Vein endothelial cell (primary cell): ENCODE results near the gene COL4A4. TPM values are rescaled to one million over a fixed set of nuclear protein-coding genes. Genes with fewer than 3 reads are reported as not detected.

Experiments
- small RNA-seq: library from RNA; depleted of rRNA; stranded (forward); fragments of <200 nt; gene quantifications from one replicate; pipeline ENCODE3, GENCODE V24; 2012
- total RNA-seq: library from RNA; depleted of rRNA; stranded (reverse); fragments of >200 nt; gene quantifications from 2 replicates; pipeline ENCODE4 v1.2.3, GENCODE V29; 2012

COL4A4 gene
- total RNA-seq, result under 0.01 TPM in 1 of 2 replicates, not detected in the other

GRCh38 chr2:227163998-227164762 lies at the start of gene COL4A4, which contains the start of gene COL4A3:
Gene COL4A4 (minus strand): TSS chr2:227164205. CDS start chr2:227147483, 16,722 bp downstream.
Gene COL4A3 (plus strand): TSS chr2:227164624. CDS start chr2:227164727, 103 bp downstream.

Small RNA genes lying within 50 kb of the gene (small RNA-seq; reads per million reads assigned to genes)
- gene RF00554, result not detected

Other genes starting within 250 kb of the COL4A4 start
- gene COL4A3, start 419 bp upstream of the COL4A4 start, total RNA-seq, result not detected in 2 replicates
- gene MFF, start 161.0 kb upstream of the COL4A4 start, total RNA-seq, result 60.9 and 89.8 TPM in 2 replicates
- not detected in 2 replicates for gene TM4SF20, start 215.1 kb upstream of the COL4A4 start, total RNA-seq
- not detected in 2 replicates for gene SCYGR1, start 223.7 kb upstream of the COL4A4 start, total RNA-seq